WTC11 (cell line): ENCODE data around the gene CEACAM4. TPM values are rescaled to one million over a fixed set of nuclear protein-coding genes. Genes with fewer than 3 reads are reported as not detected.
"Not testable (repeated sequence)": the region's sequence is repeated elsewhere in the genome, so short reads cannot be mapped to it uniquely, and the experiment has no call there.

ENCODE experiments used
- ATAC-seq: fragments of 200-7000 bp; cut with Tn5 transposase; 2 replicates; pipeline ENCODE4 v1.10.0; 2021; ENCODE audit warnings: mild to moderate bottlenecking, moderate library complexity
- CTCF ChIA-PET: fragments of 300-600 bp; sonication (Branson Sonifier 250); formaldehyde crosslinking; loops from one replicate; lab custom pipeline; 2021; ENCODE audit warnings: antibody characterized with exemption; lab: Charles Lee
- POLR2A ChIA-PET: fragments of 350-600 bp; sonication (Branson Sonifier 250); formaldehyde crosslinking; loops from one replicate; lab custom pipeline; 2021; ENCODE audit warnings: antibody characterized with exemption; lab: Charles Lee
- DNase-seq: peaks from one replicate; pipeline ENCODE4 v3.0.0; 2021; ENCODE audit warnings: low spot score
- H3K27ac Mint-ChIP-seq: 2 replicates; pipeline ENCODE4 v1.8.0; 2021; ENCODE audit warnings: mixed read lengths
- H3K27me3 Mint-ChIP-seq: 2 replicates; pipeline ENCODE4 v1.8.0; 2021; ENCODE audit warnings: low read depth, mild to moderate bottlenecking, moderate library complexity, mixed read lengths
- H3K36me3 Mint-ChIP-seq: 2 replicates; pipeline ENCODE4 v1.8.0; 2021; ENCODE audit warnings: mixed read lengths
- H3K4me1 Mint-ChIP-seq: 2 replicates; pipeline ENCODE4 v1.8.0; 2022; ENCODE audit warnings: mixed read lengths
- H3K4me3 Mint-ChIP-seq: 2 replicates; pipeline ENCODE4 v1.8.0; 2021; ENCODE audit warnings: mild to moderate bottlenecking, moderate library complexity, mixed read lengths
- H3K9me3 Mint-ChIP-seq: 2 replicates; pipeline ENCODE4 v1.8.0; 2021; ENCODE audit warnings: mixed read lengths
- ATF6 ChIP-seq: sonication (generic); formaldehyde crosslinking; IDR thresholded peaks from 2 replicates; pipeline ENCODE4 v1.8.1; 2023; ENCODE audit warnings: mild to moderate bottlenecking, missing genetic modification reagents
- EMX1 ChIP-seq: fragments of 250-450 bp; sonication (Bioruptor Pico); IDR thresholded peaks from 2 replicates; pipeline ENCODE4 v1.8.0; 2021; ENCODE audit warnings: mild to moderate bottlenecking
- FOXJ3 ChIP-seq: sonication (generic); formaldehyde crosslinking; IDR thresholded peaks from 2 replicates; pipeline ENCODE4 v1.9.0; 2021; ENCODE audit warnings: missing genetic modification reagents, mild to moderate bottlenecking, borderline replicate concordance
- IRF2 ChIP-seq: sonication (generic); formaldehyde crosslinking; IDR thresholded peaks from 2 replicates; pipeline ENCODE4 v1.8.0; 2022; ENCODE audit warnings: low read depth, missing genetic modification reagents, borderline replicate concordance
- JUN ChIP-seq: sonication (generic); formaldehyde crosslinking; IDR thresholded peaks from 2 replicates; pipeline ENCODE4 v1.8.0; 2023; ENCODE audit warnings: mild to moderate bottlenecking, missing genetic modification reagents
- NFYB ChIP-seq: sonication (generic); formaldehyde crosslinking; conservative IDR thresholded peaks from 2 replicates; pipeline ENCODE4 v1.8.0; 2022; ENCODE audit warnings: low read depth, missing genetic modification reagents
- SMAD4 ChIP-seq: sonication (generic); formaldehyde crosslinking; IDR thresholded peaks from 2 replicates; pipeline ENCODE4 v1.8.0; 2022; ENCODE audit warnings: mild to moderate bottlenecking, missing genetic modification reagents
- TEAD1 ChIP-seq: sonication (generic); formaldehyde crosslinking; IDR thresholded peaks from 2 replicates; pipeline ENCODE4 v1.8.0; 2022; ENCODE audit warnings: mild to moderate bottlenecking, missing genetic modification reagents
- TP53 ChIP-seq: sonication (generic); formaldehyde crosslinking; IDR thresholded peaks from 2 replicates; pipeline ENCODE4 v1.8.1; 2023; ENCODE audit warnings: mild to moderate bottlenecking, missing genetic modification reagents
- USF1 ChIP-seq: sonication (generic); formaldehyde crosslinking; IDR thresholded peaks from 2 replicates; pipeline ENCODE4 v1.8.0; 2022; ENCODE audit warnings: mild to moderate bottlenecking, missing genetic modification reagents
- ZBTB21 ChIP-seq: sonication (generic); formaldehyde crosslinking; IDR thresholded peaks from 2 replicates; pipeline ENCODE4 v1.8.1; 2023; ENCODE audit warnings: mild to moderate bottlenecking, missing genetic modification reagents, borderline replicate concordance
- ZNF281 ChIP-seq: sonication (generic); formaldehyde crosslinking; IDR thresholded peaks from 2 replicates; pipeline ENCODE4 v1.8.0; 2023; ENCODE audit warnings: mild to moderate bottlenecking, missing genetic modification reagents
- ZNF416 ChIP-seq: fragments of 250-450 bp; sonication (Bioruptor Pico); IDR thresholded peaks from 2 replicates; pipeline ENCODE4 v1.9.0; 2021; ENCODE audit warnings: mild to moderate bottlenecking, inconsistent platforms
- ZNF512 ChIP-seq: sonication (generic); formaldehyde crosslinking; IDR thresholded peaks from 2 replicates; pipeline ENCODE4 v1.8.1; 2022; ENCODE audit warnings: missing genetic modification reagents, borderline replicate concordance
- total RNA-seq: library from RNA; stranded (reverse); gene quantifications from 3 replicates; pipeline ENCODE4 v1.2.3, GENCODE V29; 2021
- TF ChIP-seq, protein P1 (sequence below): sonication (generic); formaldehyde crosslinking; IDR thresholded peaks from 2 replicates; pipeline ENCODE4 v1.8.1; 2022; ENCODE audit warnings: mild to moderate bottlenecking, moderate library complexity, missing genetic modification reagents
- TF ChIP-seq, protein P2 (sequence below): sonication (generic); formaldehyde crosslinking; IDR thresholded peaks from 2 replicates; pipeline ENCODE4 v1.8.1; 2023; ENCODE audit warnings: mild to moderate bottlenecking, missing genetic modification reagents, moderate library complexity
- TF ChIP-seq, protein P3 (sequence below): fragments of 250-450 bp; sonication (Bioruptor Pico); IDR thresholded peaks from 2 replicates; pipeline ENCODE4 v1.9.0; 2021; ENCODE audit warnings: mild to moderate bottlenecking, borderline replicate concordance
- TF ChIP-seq, protein P4 (sequence below): sonication (generic); formaldehyde crosslinking; IDR thresholded peaks from 2 replicates; pipeline ENCODE4 v1.8.0; 2023; ENCODE audit warnings: missing genetic modification reagents

The CEACAM4 gene
- total RNA-seq, 1 experiment from 2014 or later: not detected

DNA sequence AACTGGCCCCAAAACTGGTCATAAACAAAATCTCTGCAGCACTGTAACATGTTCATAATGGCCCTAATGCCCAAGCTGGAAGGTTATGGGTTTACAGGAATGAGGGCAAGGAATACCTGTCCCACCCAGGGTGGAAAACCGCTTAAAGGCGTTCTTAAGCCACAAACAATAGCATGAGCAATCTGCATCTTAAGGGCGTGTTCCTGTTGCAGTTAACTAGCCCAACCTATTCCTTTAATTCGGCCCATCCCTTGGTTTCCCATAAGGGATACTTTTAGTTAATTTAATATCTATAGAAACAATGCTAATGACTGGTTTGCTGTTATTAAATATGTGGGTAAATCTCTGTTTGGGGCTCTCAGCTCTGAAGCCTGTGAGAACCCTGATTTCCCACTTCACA is 45.8 kb downstream of the CEACAM4 start:
- H3K27me3 Mint-ChIP-seq: peaks cover 82% of the 10 kb centered on the region
- POLR2A ChIA-PET, H3K4me1 Mint-ChIP-seq: not testable (repeated sequence)

DNA sequence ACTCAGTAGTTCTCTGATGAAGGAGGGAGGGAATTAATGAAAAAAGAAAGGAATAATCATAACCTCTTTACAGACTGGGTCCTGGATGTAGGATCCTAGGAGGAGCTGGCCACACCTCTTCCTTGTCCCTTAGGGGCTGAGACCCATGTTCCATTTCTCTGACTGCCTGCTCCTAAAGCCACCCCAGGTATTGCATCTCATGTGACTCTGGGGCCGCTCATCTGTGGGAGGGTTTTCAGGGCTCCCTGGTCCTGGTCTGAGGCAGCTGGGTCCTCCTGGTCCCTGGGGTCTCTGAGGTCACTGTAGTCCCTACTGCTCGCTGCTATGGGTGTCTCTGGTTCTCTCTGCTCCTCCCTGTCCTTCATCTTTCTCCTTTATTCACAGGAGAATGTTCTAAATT is 48.0 kb downstream of the CEACAM4 start:
- POLR2A ChIA-PET: no interaction called here
- H3K27me3 Mint-ChIP-seq: peaks cover 77% of the 10 kb centered on the region
- H3K4me1 Mint-ChIP-seq: 0 out of 2 replicates have a peak, but pooled peaks cover 3% of the 10 kb centered on the region
- ATAC-seq: no peak
- CTCF ChIA-PET: interaction anchor here (2.5 kb wide), 1 partner anchor 8 kb away, joined by 9 read pairs; no protein-coding TSS in a partner anchor
- H3K27ac Mint-ChIP-seq: no peak overlapping the region
- peaks cover 27% of the 10 kb centered on the region for H3K36me3 Mint-ChIP-seq
- TF ChIP-seq, protein P1, sequence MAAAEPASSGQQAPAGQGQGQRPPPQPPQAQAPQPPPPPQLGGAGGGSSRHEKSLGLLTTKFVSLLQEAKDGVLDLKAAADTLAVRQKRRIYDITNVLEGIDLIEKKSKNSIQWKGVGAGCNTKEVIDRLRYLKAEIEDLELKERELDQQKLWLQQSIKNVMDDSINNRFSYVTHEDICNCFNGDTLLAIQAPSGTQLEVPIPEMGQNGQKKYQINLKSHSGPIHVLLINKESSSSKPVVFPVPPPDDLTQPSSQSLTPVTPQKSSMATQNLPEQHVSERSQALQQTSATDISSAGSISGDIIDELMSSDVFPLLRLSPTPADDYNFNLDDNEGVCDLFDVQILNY (CRISPR knock-in tag): no peak
- TF ChIP-seq FOXJ3 (CRISPR knock-in tag) (no peak), USF1 (CRISPR knock-in tag) (no peak), ZNF416 (CRISPR knock-in tag) (no peak)
- TF ChIP-seq, protein P2, sequence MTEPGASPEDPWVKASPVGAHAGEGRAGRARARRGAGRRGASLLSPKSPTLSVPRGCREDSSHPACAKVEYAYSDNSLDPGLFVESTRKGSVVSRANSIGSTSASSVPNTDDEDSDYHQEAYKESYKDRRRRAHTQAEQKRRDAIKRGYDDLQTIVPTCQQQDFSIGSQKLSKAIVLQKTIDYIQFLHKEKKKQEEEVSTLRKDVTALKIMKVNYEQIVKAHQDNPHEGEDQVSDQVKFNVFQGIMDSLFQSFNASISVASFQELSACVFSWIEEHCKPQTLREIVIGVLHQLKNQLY (CRISPR knock-in tag): no peak
- H3K4me3 Mint-ChIP-seq: no peak overlapping the region
- H3K9me3 Mint-ChIP-seq: peaks cover 58% of the 10 kb centered on the region
- no peak for DNase-seq

More for the DNA sequence above, 45.8 kb downstream of the CEACAM4 start:
- H3K27ac Mint-ChIP-seq, H3K4me3 Mint-ChIP-seq, ATAC-seq, DNase-seq, CTCF ChIA-PET: not testable (repeated sequence)
- peaks cover 28% of the 10 kb centered on the region for H3K36me3 Mint-ChIP-seq
- H3K9me3 Mint-ChIP-seq: peaks cover 76% of the 10 kb centered on the region

GRCh38 chr19:41577833-41578232 is 49.0 kb downstream of the CEACAM4 start:
- H3K27me3 Mint-ChIP-seq: peaks cover 77% of the 10 kb centered on the region
- ChIA-PET POLR2A (no interaction called here), CTCF (interaction anchor here (0.7 to 0.8 kb wide), 2 partner anchors 19 to 129 kb away, joined by 3 to 4 read pairs; no protein-coding TSS in a partner anchor)
- no peak overlapping the region for H3K4me3 Mint-ChIP-seq
- 0 out of 2 replicates have a peak, but pooled peaks cover 3% of the 10 kb centered on the region for H3K4me1 Mint-ChIP-seq
- H3K36me3 Mint-ChIP-seq: peaks cover 16% of the 10 kb centered on the region
- no peak overlapping the region for H3K27ac Mint-ChIP-seq
- ATAC-seq (no peak), DNase-seq (no peak)
- H3K9me3 Mint-ChIP-seq: peaks cover 47% of the 10 kb centered on the region
- TF ChIP-seq JUN (CRISPR knock-in tag): no peak
- TF ChIP-seq EMX1: no peak
- TF ChIP-seq TP53 (CRISPR knock-in tag): no peak
- no peak for TF ChIP-seq ATF6
- no peak for TF ChIP-seq IRF2 (CRISPR knock-in tag)
- TF ChIP-seq, protein P3, sequence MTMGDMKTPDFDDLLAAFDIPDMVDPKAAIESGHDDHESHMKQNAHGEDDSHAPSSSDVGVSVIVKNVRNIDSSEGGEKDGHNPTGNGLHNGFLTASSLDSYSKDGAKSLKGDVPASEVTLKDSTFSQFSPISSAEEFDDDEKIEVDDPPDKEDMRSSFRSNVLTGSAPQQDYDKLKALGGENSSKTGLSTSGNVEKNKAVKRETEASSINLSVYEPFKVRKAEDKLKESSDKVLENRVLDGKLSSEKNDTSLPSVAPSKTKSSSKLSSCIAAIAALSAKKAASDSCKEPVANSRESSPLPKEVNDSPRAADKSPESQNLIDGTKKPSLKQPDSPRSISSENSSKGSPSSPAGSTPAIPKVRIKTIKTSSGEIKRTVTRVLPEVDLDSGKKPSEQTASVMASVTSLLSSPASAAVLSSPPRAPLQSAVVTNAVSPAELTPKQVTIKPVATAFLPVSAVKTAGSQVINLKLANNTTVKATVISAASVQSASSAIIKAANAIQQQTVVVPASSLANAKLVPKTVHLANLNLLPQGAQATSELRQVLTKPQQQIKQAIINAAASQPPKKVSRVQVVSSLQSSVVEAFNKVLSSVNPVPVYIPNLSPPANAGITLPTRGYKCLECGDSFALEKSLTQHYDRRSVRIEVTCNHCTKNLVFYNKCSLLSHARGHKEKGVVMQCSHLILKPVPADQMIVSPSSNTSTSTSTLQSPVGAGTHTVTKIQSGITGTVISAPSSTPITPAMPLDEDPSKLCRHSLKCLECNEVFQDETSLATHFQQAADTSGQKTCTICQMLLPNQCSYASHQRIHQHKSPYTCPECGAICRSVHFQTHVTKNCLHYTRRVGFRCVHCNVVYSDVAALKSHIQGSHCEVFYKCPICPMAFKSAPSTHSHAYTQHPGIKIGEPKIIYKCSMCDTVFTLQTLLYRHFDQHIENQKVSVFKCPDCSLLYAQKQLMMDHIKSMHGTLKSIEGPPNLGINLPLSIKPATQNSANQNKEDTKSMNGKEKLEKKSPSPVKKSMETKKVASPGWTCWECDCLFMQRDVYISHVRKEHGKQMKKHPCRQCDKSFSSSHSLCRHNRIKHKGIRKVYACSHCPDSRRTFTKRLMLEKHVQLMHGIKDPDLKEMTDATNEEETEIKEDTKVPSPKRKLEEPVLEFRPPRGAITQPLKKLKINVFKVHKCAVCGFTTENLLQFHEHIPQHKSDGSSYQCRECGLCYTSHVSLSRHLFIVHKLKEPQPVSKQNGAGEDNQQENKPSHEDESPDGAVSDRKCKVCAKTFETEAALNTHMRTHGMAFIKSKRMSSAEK (CRISPR knock-in tag): no peak
- no peak for TF ChIP-seq TEAD1 (CRISPR knock-in tag)
- TF ChIP-seq, protein P4, sequence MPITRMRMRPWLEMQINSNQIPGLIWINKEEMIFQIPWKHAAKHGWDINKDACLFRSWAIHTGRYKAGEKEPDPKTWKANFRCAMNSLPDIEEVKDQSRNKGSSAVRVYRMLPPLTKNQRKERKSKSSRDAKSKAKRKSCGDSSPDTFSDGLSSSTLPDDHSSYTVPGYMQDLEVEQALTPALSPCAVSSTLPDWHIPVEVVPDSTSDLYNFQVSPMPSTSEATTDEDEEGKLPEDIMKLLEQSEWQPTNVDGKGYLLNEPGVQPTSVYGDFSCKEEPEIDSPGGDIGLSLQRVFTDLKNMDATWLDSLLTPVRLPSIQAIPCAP (CRISPR knock-in tag): no peak
- TF ChIP-seq NFYB (CRISPR knock-in tag): no peak
- TF ChIP-seq ZNF512 (CRISPR knock-in tag): no peak
- TF ChIP-seq ZNF281: no peak
- TF ChIP-seq ZBTB21 (CRISPR knock-in tag): no peak
- TF ChIP-seq SMAD4 (CRISPR knock-in tag): no peak
